Measurements from ENCODE around the gene FAM133A. TPM values are rescaled to one million over a fixed set of nuclear protein-coding genes. Genes with fewer than 3 reads are reported as not detected.

Gene FAM133A
- total and polyA plus RNA-seq, 7 donors, result not detected

GRCh38 chrX:93741811-93742210 is 67.8 kb downstream of the FAM133A start:
- Histone ChIP-seq H3K36me3 (ENCODE audit: insufficient read depth in 1 of 2, low read depth in 1 of 2) (no peaks in the 10 kb centered on the region), H3K4me3 (no peak overlapping the region), H3K27me3 (ENCODE audit: insufficient read depth in 3 of 3, low read length in 2 of 3) (peaks cover 0 to 3% (median 0%) of the 10 kb centered on the region in 3 donors), H3K9me3 (no peaks in the 10 kb centered on the region), H3K27ac (no peak overlapping the region), H3K4me1 (no peaks in the 10 kb centered on the region)
- intact Hi-C loops (cut with DNase I), result no loop called here
- ATAC-seq, result no peak
- TF ChIP-seq, protein P1, sequence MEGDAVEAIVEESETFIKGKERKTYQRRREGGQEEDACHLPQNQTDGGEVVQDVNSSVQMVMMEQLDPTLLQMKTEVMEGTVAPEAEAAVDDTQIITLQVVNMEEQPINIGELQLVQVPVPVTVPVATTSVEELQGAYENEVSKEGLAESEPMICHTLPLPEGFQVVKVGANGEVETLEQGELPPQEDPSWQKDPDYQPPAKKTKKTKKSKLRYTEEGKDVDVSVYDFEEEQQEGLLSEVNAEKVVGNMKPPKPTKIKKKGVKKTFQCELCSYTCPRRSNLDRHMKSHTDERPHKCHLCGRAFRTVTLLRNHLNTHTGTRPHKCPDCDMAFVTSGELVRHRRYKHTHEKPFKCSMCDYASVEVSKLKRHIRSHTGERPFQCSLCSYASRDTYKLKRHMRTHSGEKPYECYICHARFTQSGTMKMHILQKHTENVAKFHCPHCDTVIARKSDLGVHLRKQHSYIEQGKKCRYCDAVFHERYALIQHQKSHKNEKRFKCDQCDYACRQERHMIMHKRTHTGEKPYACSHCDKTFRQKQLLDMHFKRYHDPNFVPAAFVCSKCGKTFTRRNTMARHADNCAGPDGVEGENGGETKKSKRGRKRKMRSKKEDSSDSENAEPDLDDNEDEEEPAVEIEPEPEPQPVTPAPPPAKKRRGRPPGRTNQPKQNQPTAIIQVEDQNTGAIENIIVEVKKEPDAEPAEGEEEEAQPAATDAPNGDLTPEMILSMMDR (IDR thresholded peaks at IDR 0.05), result no peak
- no peak for DNase-seq

DNA sequence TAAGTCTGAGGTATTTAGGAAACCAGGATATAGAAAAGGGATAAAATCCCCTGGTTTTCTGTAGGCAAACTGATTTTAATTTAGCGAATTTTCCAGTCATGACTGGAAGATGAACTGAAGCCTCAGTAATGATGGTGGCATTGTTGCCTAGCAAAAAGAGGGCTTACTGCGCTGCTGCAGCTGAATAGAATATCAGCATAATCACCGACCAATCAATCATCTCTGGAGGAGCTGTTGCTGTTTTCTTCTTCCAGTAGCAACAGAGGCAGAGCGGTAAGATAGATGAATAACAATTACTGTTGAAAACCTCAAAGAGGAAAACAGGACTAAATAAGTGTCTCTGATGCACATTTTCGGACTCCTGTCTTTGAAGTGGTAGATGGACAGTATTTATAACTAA is 86.2 kb downstream of the FAM133A start:
- intact Hi-C loops (cut with DNase I), result no loop called here

More for the DNA sequence above, 86.2 kb downstream of the FAM133A start:
- Histone ChIP-seq H3K36me3 (ENCODE audit: insufficient read depth in 1 of 2, low read depth in 1 of 2) (no peaks in the 10 kb centered on the region), H3K9me3 (no peaks in the 10 kb centered on the region), H3K27me3 (ENCODE audit: insufficient read depth in 3 of 3, low read length in 2 of 3) (peaks cover 0 to 5% (median 0%) of the 10 kb centered on the region in 3 donors), H3K4me3 (no peak overlapping the region), H3K27ac (no peak overlapping the region), H3K4me1 (no peaks in the 10 kb centered on the region)
- no peak for ATAC-seq
- DNase-seq, result no peak
- WGBS, 3 donors, result 79 to 85% (median 83%) methylated on average over 5 of the region's 5 CpGs
- TF ChIP-seq, protein P1 (IDR thresholded peaks at IDR 0.05), result no peak

Other genes starting within 250 kb of the FAM133A start
- under 1 TPM; 0.15 to 0.82 (median 0.25) TPM for gene NAP1L3, start 628 bp upstream of the FAM133A start, total RNA-seq
- gene NAP1L3, start 628 bp upstream of the FAM133A start, polyA plus RNA-seq, result under 1 TPM; 0.10 to 0.21 (median 0.14) TPM

Data from psoas muscle (tissue), 8 donors.